IMR-90 (cell line): ENCODE data around the gene ALS2CL. TPM values are rescaled to one million over a fixed set of nuclear protein-coding genes. Genes with fewer than 3 reads are reported as not detected.

Experiments
- ATAC-seq: fragments of 200-7000 bp; cut with Tn5 transposase; 2 replicates; pipeline ENCODE4 v1.9.1; 2020; ENCODE audit warnings: low read depth, mild to moderate bottlenecking, moderate library complexity
- BruUV-seq: library from RNA; stranded (reverse); fragments of 400-500 nt; replicated peaks from 2 replicates; lab custom pipeline; 2021; lab: Mats Ljungman, UMichigan
- CTCF ChIA-PET: fragments of 300-600 bp; formaldehyde crosslinking; extraction: SDS; loops from one replicate; lab custom pipeline; 2021; ENCODE audit warnings: antibody characterized with exemption; lab: Yijun Ruan, JAX
- POLR2A ChIA-PET: fragments of 300-600 bp; sonication (Branson Sonifier 250); formaldehyde crosslinking; loops from one replicate; lab custom pipeline; 2022; ENCODE audit warnings: antibody characterized with exemption; ENCODE audit not compliant: unreplicated experiment; lab: Charles Lee
- DNase-seq: peaks from one replicate; pipeline ENCODE4 v3.0.0; 2013
- H2AFZ ChIP-seq: replicated peaks from 2 replicates; pipeline ENCODE3; 2013; ENCODE audit warnings: low read length, mild to moderate bottlenecking; ENCODE audit not compliant: poor library complexity
- H2AK5ac ChIP-seq: 2 replicates; pipeline ENCODE4 v1.6.1; 2013; ENCODE audit warnings: low read depth, low read length, inconsistent platforms
- H2AK9ac ChIP-seq: replicated peaks from 2 replicates; pipeline ENCODE3; 2013; ENCODE audit warnings: mild to moderate bottlenecking, low read depth, low read length, moderate library complexity; ENCODE audit not compliant: poor library complexity
- H2BK120ac ChIP-seq: 2 replicates; pipeline ENCODE4 v1.6.1; 2013; ENCODE audit warnings: low read depth, low read length, inconsistent platforms
- H2BK15ac ChIP-seq: 3 replicates; pipeline ENCODE4 v1.6.1; 2013; ENCODE audit warnings: low read depth, low read length, inconsistent platforms
- H2BK20ac ChIP-seq: 2 replicates; pipeline ENCODE4 v1.6.1; 2013; ENCODE audit warnings: low read depth, mild to moderate bottlenecking, inconsistent platforms, low read length, moderate library complexity
- H2BK5ac ChIP-seq: 2 replicates; pipeline ENCODE4 v1.6.1; 2013; ENCODE audit warnings: mild to moderate bottlenecking, low read depth, low read length, inconsistent platforms; ENCODE audit not compliant: poor library complexity, severe bottlenecking
- H3K14ac ChIP-seq: replicated peaks from 2 replicates; pipeline ENCODE4 v1.6.1; 2013; ENCODE audit warnings: low read depth, low read length, inconsistent platforms
- H3K18ac ChIP-seq: 2 replicates; pipeline ENCODE4 v1.6.1; 2013; ENCODE audit warnings: low read depth, low read length, control low read depth
- H3K23ac ChIP-seq: 2 replicates; pipeline ENCODE4 v1.6.1; 2013; ENCODE audit warnings: low read depth, low read length, inconsistent platforms
- H3K27ac ChIP-seq: 2 replicates; pipeline ENCODE4 v1.5.1; 2013; ENCODE audit warnings: mild to moderate bottlenecking, control low read depth, low read length; ENCODE audit not compliant: insufficient read depth
- H3K27me3 ChIP-seq: 2 replicates; pipeline ENCODE4 v1.6.1; 2013; ENCODE audit warnings: low read length; ENCODE audit not compliant: control insufficient read depth, insufficient read depth
- H3K36me3 ChIP-seq: 2 replicates; pipeline ENCODE4 v1.6.1; 2013; ENCODE audit warnings: low read length, mixed read lengths; ENCODE audit not compliant: control insufficient read depth, insufficient read depth
- H3K4ac ChIP-seq: 2 replicates; pipeline ENCODE4 v1.6.1; 2013; ENCODE audit warnings: low read depth, low read length, inconsistent platforms
- H3K4me1 ChIP-seq: 2 replicates; pipeline ENCODE4 v1.6.1; 2013; ENCODE audit warnings: low read length, mixed read lengths; ENCODE audit not compliant: control insufficient read depth, insufficient read depth
- H3K4me2 ChIP-seq: 2 replicates; pipeline ENCODE4 v1.6.1; 2013; ENCODE audit warnings: low read depth, mild to moderate bottlenecking, control low read depth, low read length, moderate library complexity
- H3K4me3 ChIP-seq: 2 replicates; pipeline ENCODE4 v1.5.1; 2013; ENCODE audit warnings: low read depth, mild to moderate bottlenecking, control low read depth, low read length, moderate library complexity; ENCODE audit not compliant: insufficient read depth
- H3K56ac ChIP-seq: 2 replicates; pipeline ENCODE4 v1.6.1; 2013; ENCODE audit warnings: low read length, inconsistent platforms; ENCODE audit not compliant: insufficient read depth; ENCODE audit errors: extremely low read depth
- H3K79me1 ChIP-seq, 2 experiments: 2 replicates each; pipeline ENCODE4 v1.6.1; 2013; ENCODE audit warnings: low read length in 2 of 2, inconsistent platforms in 1 of 2, low read depth in 1 of 2
- H3K9ac ChIP-seq: 2 replicates; pipeline ENCODE4 v1.6.1; 2013; ENCODE audit warnings: low read depth, low read length, control low read depth
- H3K9me1 ChIP-seq: 2 replicates; pipeline ENCODE4 v1.6.1; 2013; ENCODE audit warnings: low read length, inconsistent platforms; ENCODE audit not compliant: insufficient read depth
- H3K9me3 ChIP-seq: 2 replicates; pipeline ENCODE4 v1.6.1; 2013; ENCODE audit warnings: low read length; ENCODE audit not compliant: control insufficient read depth, insufficient read depth
- H4K20me1 ChIP-seq: 2 replicates; pipeline ENCODE4 v1.6.1; 2013; ENCODE audit warnings: low read length, inconsistent platforms; ENCODE audit not compliant: insufficient read depth
- H4K5ac ChIP-seq: 2 replicates; pipeline ENCODE4 v1.6.1; 2013; ENCODE audit warnings: mild to moderate bottlenecking, low read depth, low read length, control low read depth
- H4K8ac ChIP-seq, 2 experiments: 2 replicates each; pipeline ENCODE4 v1.6.1; 2013; ENCODE audit warnings: low read depth in 2 of 2, low read length in 2 of 2, control low read depth in 1 of 2, inconsistent platforms in 1 of 2
- H4K91ac ChIP-seq: 2 replicates; pipeline ENCODE4 v1.6.1; 2013; ENCODE audit warnings: low read depth, low read length, inconsistent platforms; ENCODE audit not compliant: insufficient read depth
- BHLHE40 ChIP-seq: fragments of 150-350 bp; IDR thresholded peaks from 2 replicates; pipeline ENCODE4 v1.6.1; 2016; ENCODE audit warnings: mild to moderate bottlenecking, low read depth, low read length
- CEBPB ChIP-seq: IDR thresholded peaks from 2 replicates; pipeline ENCODE4 v1.6.1; 2012; ENCODE audit warnings: low read depth, low read length, improper control_type of control experiment
- CHD1 ChIP-seq: IDR thresholded peaks from 2 replicates; pipeline ENCODE4 v1.6.1; 2012; ENCODE audit warnings: low read depth, low read length, improper control_type of control experiment
- CTCF ChIP-seq: conservative IDR thresholded peaks from 2 replicates; pipeline ENCODE4 v1.5.1; 2012; ENCODE audit warnings: mild to moderate bottlenecking, low read depth, low read length, improper control_type of control experiment
- FOS ChIP-seq: fragments of 150-350 bp; IDR thresholded peaks from 2 replicates; pipeline ENCODE4 v1.6.1; 2016; ENCODE audit warnings: low read depth, low read length
- MAFK ChIP-seq: IDR thresholded peaks from 2 replicates; pipeline ENCODE4 v1.6.1; 2012; ENCODE audit warnings: low read depth, low read length, improper control_type of control experiment
- MAZ ChIP-seq: IDR thresholded peaks from 2 replicates; pipeline ENCODE4 v1.6.1; 2012; ENCODE audit warnings: low read depth, mild to moderate bottlenecking, low read length, improper control_type of control experiment, moderate library complexity, borderline replicate concordance
- MXI1 ChIP-seq: IDR thresholded peaks from 2 replicates; pipeline ENCODE4 v1.6.1; 2012; ENCODE audit warnings: low read depth, mild to moderate bottlenecking, low read length, moderate library complexity, borderline replicate concordance
- NFE2L2 ChIP-seq: fragments of 150-350 bp; IDR thresholded peaks from 2 replicates; pipeline ENCODE4 v1.6.1; 2016; ENCODE audit warnings: low read depth, mild to moderate bottlenecking, low read length
- POLR2A ChIP-seq: IDR thresholded peaks from 2 replicates; pipeline ENCODE4 v1.6.1; 2012; ENCODE audit warnings: mild to moderate bottlenecking, low read depth, low read length
- RAD21 ChIP-seq: IDR thresholded peaks from 2 replicates; pipeline ENCODE4 v1.6.1; 2012; ENCODE audit warnings: low read length, improper control_type of control experiment
- RCOR1 ChIP-seq: IDR thresholded peaks from 2 replicates; pipeline ENCODE4 v1.6.1; 2012; ENCODE audit warnings: mild to moderate bottlenecking, low read length, improper control_type of control experiment; ENCODE audit not compliant: insufficient replicate concordance
- RFX5 ChIP-seq: IDR thresholded peaks from 2 replicates; pipeline ENCODE4 v1.8.0; 2012; ENCODE audit warnings: low read depth, mild to moderate bottlenecking, low read length, moderate library complexity
- SMC3 ChIP-seq: fragments of 150-350 bp; IDR thresholded peaks from 2 replicates; pipeline ENCODE4 v1.6.1; 2016; ENCODE audit warnings: low read depth, mild to moderate bottlenecking, antibody characterized with exemption, low read length, moderate library complexity
- USF2 ChIP-seq: fragments of 150-350 bp; IDR thresholded peaks from 2 replicates; pipeline ENCODE4 v1.6.1; 2017; ENCODE audit warnings: mild to moderate bottlenecking, antibody characterized with exemption, low read length, low read depth
- WGBS, 2 experiments: methylation state at CpG; one replicate each; pipeline versions ENCODE4 v1.1.5 to v1.1.7; 2013; ENCODE audit warnings: missing lambda C conversion rate in 2 of 2; ENCODE audit not compliant: insufficient read length in 1 of 2; ENCODE audit errors: extremely low coverage in 2 of 2; 5-methylcytosine and 5-hydroxymethylcytosine counted together
- dilution Hi-C: fragments of 300-500 bp; cut with HindIII; formaldehyde crosslinking; loops from one replicate; pipeline ENCODE4 v1.14.3; 2018; ENCODE audit warnings: low sequenced_read_pairs; ENCODE audit not compliant: unreplicated experiment
- in situ Hi-C: fragments of 300-500 bp; cut with MboI; formaldehyde crosslinking; loops from 3 replicates; pipeline ENCODE4 v1.14.3; 2019; ENCODE audit warnings: low sequenced_read_pairs, inconsistent platforms, mixed read lengths
- intact Hi-C: fragments of 100-400 bp; cut with micrococcal nuclease; formaldehyde crosslinking; loops from 2 replicates; pipeline ENCODE4 v1.10.0; 2022
- polyA plus RNA-seq, 3 experiments: library from polyadenylated mRNA; depleted of rRNA; stranded (reverse); fragments of >200 nt; gene quantifications; 2 replicates each; pipeline ENCODE4 v1.2.3, GENCODE V29; 2012; ENCODE audit warnings: low replicate concordance in 1 of 3
- total RNA-seq: library from RNA; depleted of rRNA; stranded (reverse); fragments of >200 nt; gene quantifications from 2 replicates; pipeline ENCODE4 v1.2.3, GENCODE V29; 2012
- TF ChIP-seq, protein P1 (sequence below): fragments of 150-350 bp; IDR thresholded peaks from 2 replicates; pipeline ENCODE4 v1.6.1; 2016; ENCODE audit warnings: low read depth, mild to moderate bottlenecking, low read length, moderate library complexity, borderline replicate concordance

The ALS2CL gene
- total and polyA plus RNA-seq, 2 of the 4 experiments (the other 2 are of a cell fraction): 2.2 to 4.8 TPM

DNA sequence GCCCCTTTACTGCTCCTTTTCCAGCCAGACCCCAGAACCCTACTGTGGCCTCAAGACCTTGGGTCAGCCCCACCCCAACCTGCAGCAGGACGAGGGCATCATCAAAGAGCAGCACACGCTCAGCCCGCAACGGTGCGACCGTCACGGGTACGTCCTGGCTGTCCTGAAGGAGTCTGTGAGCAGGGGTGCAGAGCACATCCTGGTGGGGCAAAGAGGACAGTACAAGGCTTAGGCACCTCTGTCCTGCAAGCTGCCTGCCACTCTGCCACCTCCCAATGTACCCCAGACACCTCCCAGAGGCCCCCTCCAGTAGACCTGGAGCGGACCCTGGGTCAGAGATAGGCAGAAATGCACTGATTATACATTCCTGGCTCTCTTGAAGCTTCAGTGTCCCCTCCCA is 8.0 kb downstream of the ALS2CL start:
- no peak overlapping the region for H3K4me3 ChIP-seq
- no peak overlapping the region for H3K4me2 ChIP-seq
- ATAC-seq (no peak), DNase-seq (no peak)
- no TSS peak for BruUV-seq
- no peaks in the 10 kb centered on the region; the same call in 1 of the 2 replicates for H3K27me3 ChIP-seq
- no peak for TF ChIP-seq RFX5
- no peak for TF ChIP-seq CTCF
- no peak for TF ChIP-seq POLR2A
- TF ChIP-seq RAD21: no peak
- no peak for TF ChIP-seq FOS
- TF ChIP-seq SMC3: no peak
- no peak for TF ChIP-seq NFE2L2
- no peak for TF ChIP-seq MAZ
- TF ChIP-seq CEBPB: no peak
- TF ChIP-seq CHD1: no peak
- no peak for TF ChIP-seq BHLHE40
- TF ChIP-seq USF2: no peak
- TF ChIP-seq MAFK: no peak
- no peak for TF ChIP-seq MXI1
- TF ChIP-seq, protein P1, sequence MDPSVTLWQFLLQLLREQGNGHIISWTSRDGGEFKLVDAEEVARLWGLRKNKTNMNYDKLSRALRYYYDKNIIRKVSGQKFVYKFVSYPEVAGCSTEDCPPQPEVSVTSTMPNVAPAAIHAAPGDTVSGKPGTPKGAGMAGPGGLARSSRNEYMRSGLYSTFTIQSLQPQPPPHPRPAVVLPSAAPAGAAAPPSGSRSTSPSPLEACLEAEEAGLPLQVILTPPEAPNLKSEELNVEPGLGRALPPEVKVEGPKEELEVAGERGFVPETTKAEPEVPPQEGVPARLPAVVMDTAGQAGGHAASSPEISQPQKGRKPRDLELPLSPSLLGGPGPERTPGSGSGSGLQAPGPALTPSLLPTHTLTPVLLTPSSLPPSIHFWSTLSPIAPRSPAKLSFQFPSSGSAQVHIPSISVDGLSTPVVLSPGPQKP: no peak
- no peak for TF ChIP-seq RCOR1
- H2AK5ac ChIP-seq: no peak overlapping the region
- no peak overlapping the region for H2BK20ac ChIP-seq
- no peak overlapping the region for H3K18ac ChIP-seq
- no peak overlapping the region for H3K14ac ChIP-seq
- H3K9ac ChIP-seq: no peak overlapping the region
- in situ Hi-C loops (no loop called here), intact Hi-C loops (no loop called here), dilution Hi-C loops (no loop called here)
- no peak overlapping the region for H4K5ac ChIP-seq
- no peaks in the 10 kb centered on the region for H3K9me3 ChIP-seq
- no peaks in the 10 kb centered on the region for H3K4me1 ChIP-seq
- H2BK120ac ChIP-seq: no peak overlapping the region
- H4K8ac ChIP-seq: no peak overlapping the region
- WGBS, 2 experiments: 81% methylated on average over 8 of the region's 9 CpGs; no CpG with 5 or more reads in 1 of the 2 experiments
- no peak overlapping the region for H2BK5ac ChIP-seq
- H3K56ac ChIP-seq: no peak overlapping the region
- H3K79me1 ChIP-seq: no peaks in the 10 kb centered on the region; a peak in 1 of 4 replicates
- POLR2A ChIA-PET: no interaction called here
- H3K36me3 ChIP-seq: peaks cover 8% of the 10 kb centered on the region; the same call in 1 of the 2 replicates
- H3K27ac ChIP-seq: no peak overlapping the region
- H2BK15ac ChIP-seq: no peak overlapping the region
- no peak overlapping the region for H4K91ac ChIP-seq
- no peak overlapping the region for H2AK9ac ChIP-seq
- CTCF ChIA-PET: no interaction called here
- H2AFZ ChIP-seq: no peak overlapping the region
- H3K9me1 ChIP-seq: no peaks in the 10 kb centered on the region
- H3K23ac ChIP-seq: no peak overlapping the region
- H4K20me1 ChIP-seq: no peaks in the 10 kb centered on the region
- no peak overlapping the region for H3K4ac ChIP-seq
